Activated CD4-positive, alpha-beta memory T cell treated with anti-CD3 and anti-CD28 coated beads, Interleukin-2, amount 10 ng/mL, durations not matched to agents 7 days and 5 days (primary cell): Measurements from ENCODE around the gene CREB3L4. TPM values are rescaled to one million over a fixed set of nuclear protein-coding genes. Genes with fewer than 3 reads are reported as not detected.
"Not testable (repeated sequence)": the region's sequence is repeated elsewhere in the genome, so short reads cannot be mapped to it uniquely, and the experiment has no call there.

ENCODE experiments used
- CTCF ChIA-PET: fragments of 350-600 bp; sonication (Branson Sonifier 250); formaldehyde crosslinking; loops from one replicate; lab custom pipeline; 2021; ENCODE audit warnings: antibody characterized with exemption, inconsistent platforms; lab: Charles Lee
- POLR2A ChIA-PET: fragments of 350-600 bp; sonication (Branson Sonifier 250); formaldehyde crosslinking; loops from one replicate; lab custom pipeline; 2021; ENCODE audit warnings: antibody characterized with exemption; lab: Charles Lee
- DNase-seq: peaks from one replicate; pipeline ENCODE4 v3.0.0-alpha.2; 2020
- H3K27ac Mint-ChIP-seq: one replicate; pipeline ENCODE4 v1.8.0; 2021; ENCODE audit warnings: mild to moderate bottlenecking, mixed read lengths
- H3K27me3 Mint-ChIP-seq: one replicate; pipeline ENCODE4 v1.8.0; 2021; ENCODE audit warnings: mixed read lengths
- H3K36me3 Mint-ChIP-seq: one replicate; pipeline ENCODE4 v1.8.0; 2021; ENCODE audit warnings: low read depth, mixed read lengths
- H3K4me1 Mint-ChIP-seq: one replicate; pipeline ENCODE4 v1.8.0; 2021; ENCODE audit warnings: mixed read lengths
- H3K4me3 Mint-ChIP-seq: one replicate; pipeline ENCODE4 v1.8.0; 2021; ENCODE audit warnings: mild to moderate bottlenecking, mixed read lengths
- H3K9me3 Mint-ChIP-seq: one replicate; pipeline ENCODE4 v1.8.0; 2021; ENCODE audit warnings: mixed read lengths
- total RNA-seq, 2 experiments: library from RNA; stranded (reverse); gene quantifications; one replicate each; pipeline ENCODE4 v1.2.3, GENCODE V29; 2021

Gene CREB3L4
- total RNA-seq, 2 experiments from 2014 or later: 7.0 to 8.4 TPM

GRCh38 chr1:153995202-153995601, 27.5 kb downstream of the CREB3L4 start:
- peaks cover 40% of the 10 kb centered on the region for H3K36me3 Mint-ChIP-seq
- H3K4me1 Mint-ChIP-seq: peaks cover 30% of the 10 kb centered on the region
- DNase-seq: no peak
- H3K4me3 Mint-ChIP-seq: no peak overlapping the region
- H3K9me3 Mint-ChIP-seq: no peaks in the 10 kb centered on the region
- no peaks in the 10 kb centered on the region for H3K27me3 Mint-ChIP-seq
- H3K27ac Mint-ChIP-seq: no peak overlapping the region
- POLR2A ChIA-PET: interaction anchor here (0.9 to 2.5 kb wide), 4 partner anchors 8 to 162 kb away, joined by 3 to 9 read pairs (median 4); partner anchors contain the start of gene JTB
- CTCF ChIA-PET: interaction anchor here (1.0 kb wide), 1 partner anchor 164 kb away, joined by 3 read pairs; no protein-coding TSS in a partner anchor

- Mint-ChIP-seq H3K36me3 (peaks cover 39% of the 10 kb centered on the region), H3K27ac (no peak overlapping the region), H3K4me3 (no peak overlapping the region), H3K27me3 (no peaks in the 10 kb centered on the region), H3K4me1 (peaks cover 26% of the 10 kb centered on the region), H3K9me3 (no peaks in the 10 kb centered on the region)
- ChIA-PET POLR2A (interaction anchor here (0.9 to 1.3 kb wide), 2 partner anchors 18 to 162 kb away, joined by 4 to 5 read pairs; partner anchors contain the start of gene JTB), CTCF (interaction anchor here (1.0 kb wide), 1 partner anchor 164 kb away, joined by 3 read pairs; no protein-coding TSS in a partner anchor)
- DNase-seq: no peak
These were observed 27.9 kb downstream of the CREB3L4 start for GRCh38 chr1:153995640-153996039.

- POLR2A ChIA-PET, H3K27ac Mint-ChIP-seq, H3K4me3 Mint-ChIP-seq, CTCF ChIA-PET, H3K27me3 Mint-ChIP-seq, H3K9me3 Mint-ChIP-seq, DNase-seq: not testable (repeated sequence)
- peaks cover 19% of the 10 kb centered on the region for H3K4me1 Mint-ChIP-seq
- H3K36me3 Mint-ChIP-seq: peaks cover 26% of the 10 kb centered on the region
These were observed 29.2 kb downstream of the CREB3L4 start for GRCh38 chr1:153996882-153997281.

GRCh38 chr1:154000420-154000819, 32.7 kb downstream of the CREB3L4 start:
- H3K27ac Mint-ChIP-seq: no peak overlapping the region
- no peak for DNase-seq
- ChIA-PET POLR2A (interaction anchor here (4.2 kb wide), 1 partner anchor 9 kb away, joined by 26 read pairs; the partner anchor contains the start of gene RPS27), CTCF (no interaction called here)
- H3K9me3 Mint-ChIP-seq: no peaks in the 10 kb centered on the region
- peaks cover 4% of the 10 kb centered on the region for H3K36me3 Mint-ChIP-seq
- H3K27me3 Mint-ChIP-seq: no peaks in the 10 kb centered on the region
- H3K4me1 Mint-ChIP-seq: peaks cover 3% of the 10 kb centered on the region
- no peak overlapping the region for H3K4me3 Mint-ChIP-seq

GRCh38 chr1:154006136-154006535, 38.4 kb downstream of the CREB3L4 start:
- Mint-ChIP-seq H3K4me3 (no peak overlapping the region), H3K4me1 (no peaks in the 10 kb centered on the region), H3K27ac (no peak overlapping the region), H3K36me3 (no peaks in the 10 kb centered on the region), H3K9me3 (no peaks in the 10 kb centered on the region), H3K27me3 (no peaks in the 10 kb centered on the region)
- DNase-seq: no peak
- ChIA-PET CTCF (no interaction called here), POLR2A (no interaction called here)

GRCh38 chr1:154012129-154012528, 44.4 kb downstream of the CREB3L4 start:
- no peak overlapping the region for H3K27ac Mint-ChIP-seq
- no peak for DNase-seq
- ChIA-PET CTCF (no interaction called here), POLR2A (interaction anchor here (1.4 kb wide), 1 partner anchor 22 kb away, joined by 4 read pairs; the partner anchor contains the start of gene RPS27)
- no peaks in the 10 kb centered on the region for H3K27me3 Mint-ChIP-seq
- no peaks in the 10 kb centered on the region for H3K36me3 Mint-ChIP-seq
- no peaks in the 10 kb centered on the region for H3K4me1 Mint-ChIP-seq
- no peaks in the 10 kb centered on the region for H3K9me3 Mint-ChIP-seq
- H3K4me3 Mint-ChIP-seq: no peak overlapping the region

- H3K9me3 Mint-ChIP-seq, H3K36me3 Mint-ChIP-seq, H3K4me3 Mint-ChIP-seq, CTCF ChIA-PET, H3K4me1 Mint-ChIP-seq, DNase-seq, H3K27ac Mint-ChIP-seq, H3K27me3 Mint-ChIP-seq: not testable (repeated sequence)
- POLR2A ChIA-PET: interaction anchor here (1.4 kb wide), 1 partner anchor 22 kb away, joined by 4 read pairs; the partner anchor contains the start of gene RPS27
These were observed 44.8 kb downstream of the CREB3L4 start for GRCh38 chr1:154012543-154012942.

- Mint-ChIP-seq H3K27me3 (no peaks in the 10 kb centered on the region), H3K9me3 (no peaks in the 10 kb centered on the region), H3K27ac (no peak overlapping the region), H3K4me3 (no peak overlapping the region), H3K4me1 (no peaks in the 10 kb centered on the region), H3K36me3 (no peaks in the 10 kb centered on the region)
- ChIA-PET CTCF (no interaction called here), POLR2A (interaction anchor here (0.6 kb wide), 1 partner anchor 37 kb away, joined by 3 read pairs; the partner anchor contains the start of gene JTB)
- no peak for DNase-seq
These were observed 46.6 kb downstream of the CREB3L4 start for GRCh38 chr1:154014154-154014907.

- Mint-ChIP-seq H3K36me3 (no peaks in the 10 kb centered on the region), H3K27ac (no peak overlapping the region), H3K9me3 (no peaks in the 10 kb centered on the region), H3K4me3 (no peak overlapping the region), H3K4me1 (no peaks in the 10 kb centered on the region), H3K27me3 (no peaks in the 10 kb centered on the region)
- ChIA-PET POLR2A (no interaction called here), CTCF (no interaction called here)
- DNase-seq: no peak
These were observed 51.6 kb downstream of the CREB3L4 start for GRCh38 chr1:154019269-154019668.

- H3K4me3 Mint-ChIP-seq: no peak overlapping the region
- DNase-seq: no peak
- no peaks in the 10 kb centered on the region for H3K9me3 Mint-ChIP-seq
- ChIA-PET POLR2A (no interaction called here), CTCF (no interaction called here)
- H3K36me3 Mint-ChIP-seq: no peaks in the 10 kb centered on the region
- no peaks in the 10 kb centered on the region for H3K27me3 Mint-ChIP-seq
- no peaks in the 10 kb centered on the region for H3K4me1 Mint-ChIP-seq
- no peak overlapping the region for H3K27ac Mint-ChIP-seq
These were observed 52.2 kb downstream of the CREB3L4 start for GRCh38 chr1:154019940-154020339.

Other genes starting within 250 kb of the CREB3L4 start
- 10 to 100 TPM; 46.9 to 50.5 TPM for gene INTS3, start 239.9 kb upstream of the CREB3L4 start, total RNA-seq
- gene SLC27A3, start 192.5 kb upstream of the CREB3L4 start, total RNA-seq: 10 to 100 TPM; 24.9 to 25.3 TPM
- 10 to 100 TPM; 70.8 to 71.1 TPM for gene GATAD2B, start 44.9 kb upstream of the CREB3L4 start, total RNA-seq
- gene DENND4B, start 21.2 kb upstream of the CREB3L4 start, total RNA-seq: 100 to 1,000 TPM; 159 to 166 TPM
- gene CRTC2, start 9.3 kb upstream of the CREB3L4 start, total RNA-seq: 100 to 1,000 TPM; 107 TPM
- gene SLC39A1, start 4.4 kb upstream of the CREB3L4 start, total RNA-seq: 10 to 100 TPM; 42.5 to 42.6 TPM
- 100 to 1,000 TPM; 120 to 127 TPM for gene JTB, start 9.8 kb downstream of the CREB3L4 start, total RNA-seq
- under 1 TPM; 0.40 to 0.43 TPM for gene RAB13, start 18.4 kb downstream of the CREB3L4 start, total RNA-seq
- 1,000 to 10,000 TPM; 2,022 to 2,087 TPM for gene RPS27, start 22.9 kb downstream of the CREB3L4 start, total RNA-seq
- gene NUP210L, start 187.2 kb downstream of the CREB3L4 start, total RNA-seq: under 1 TPM; 0.05 to 0.08 TPM
- 100 to 1,000 TPM; 792 to 805 TPM for gene TPM3, start 224.2 kb downstream of the CREB3L4 start, total RNA-seq
- not detected for gene CFAP141, start 238.4 kb downstream of the CREB3L4 start, total RNA-seq